ENCODE results near the gene PPP1R27.

GRCh38 chr17:81813371-81813684 is 21.5 kb downstream of the PPP1R27 start:
- TF ChIP-seq CTCF (IDR thresholded peaks at IDR 0.05) (no peak), POLR2A (IDR thresholded peaks at IDR 0.05) (no peak), EP300 (IDR thresholded peaks at IDR 0.05) (no peak)

All from ovary (tissue), 3 donors.